GM18519 (cell line): ENCODE data around the gene IKZF3.
"Not testable (repeated sequence)": the region's sequence is repeated elsewhere in the genome, so short reads cannot be mapped to it uniquely, and the experiment has no call there.

Experiments
- ATAC-seq: cut with Tn5 transposase; IDR thresholded peaks from one replicate; pipeline ENCODE4 v1.9.1; 2021; ENCODE audit warnings: mild to moderate bottlenecking, moderate library complexity; ENCODE audit not compliant: unreplicated experiment, low FRiP score

The IKZF3 gene

DNA sequence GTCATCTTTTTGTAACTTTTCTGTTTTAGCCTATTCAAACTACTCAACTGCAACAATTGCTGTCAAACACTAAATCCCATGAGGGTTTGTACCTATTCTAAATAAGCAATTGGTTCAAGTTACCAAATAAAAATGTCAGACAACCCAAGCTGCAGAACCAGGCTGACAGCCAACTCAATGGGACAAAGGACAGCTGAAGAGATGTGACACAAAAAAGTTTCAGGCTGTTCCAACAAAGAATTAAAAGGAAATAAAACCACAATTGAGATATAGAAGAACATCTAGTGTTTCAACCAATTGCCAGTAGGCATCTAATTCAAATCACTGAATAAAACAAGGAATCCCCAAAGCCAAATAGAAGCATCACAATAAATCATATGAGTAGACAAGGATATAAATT lies 77.1 kb downstream of the IKZF3 start:
- ATAC-seq: no peak

GRCh38 chr17:39782980-39783379 lies 81.1 kb downstream of the IKZF3 start:
- no peak for ATAC-seq

DNA sequence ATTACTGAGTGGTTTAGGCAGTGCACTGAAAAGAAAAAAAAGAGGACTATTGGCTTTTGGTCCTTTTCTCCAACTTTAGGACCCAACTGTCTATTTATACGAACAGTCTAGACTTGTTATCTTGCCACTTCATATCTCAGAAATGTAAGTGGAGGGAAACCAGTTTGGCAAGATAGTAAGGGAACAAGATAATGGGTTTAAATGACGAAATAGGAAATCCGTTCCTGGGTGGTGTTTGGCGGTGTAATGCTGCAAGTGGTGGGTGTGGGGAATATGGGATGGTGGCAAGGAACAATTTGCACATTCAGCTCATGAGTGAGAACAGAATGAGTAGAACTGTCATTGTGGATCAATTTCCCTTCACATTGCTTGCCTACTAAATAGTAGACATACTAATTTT lies 81.6 kb downstream of the IKZF3 start:
- no peak for ATAC-seq

GRCh38 chr17:39781861-39782213 lies 82.3 kb downstream of the IKZF3 start:
- no peak for ATAC-seq

DNA sequence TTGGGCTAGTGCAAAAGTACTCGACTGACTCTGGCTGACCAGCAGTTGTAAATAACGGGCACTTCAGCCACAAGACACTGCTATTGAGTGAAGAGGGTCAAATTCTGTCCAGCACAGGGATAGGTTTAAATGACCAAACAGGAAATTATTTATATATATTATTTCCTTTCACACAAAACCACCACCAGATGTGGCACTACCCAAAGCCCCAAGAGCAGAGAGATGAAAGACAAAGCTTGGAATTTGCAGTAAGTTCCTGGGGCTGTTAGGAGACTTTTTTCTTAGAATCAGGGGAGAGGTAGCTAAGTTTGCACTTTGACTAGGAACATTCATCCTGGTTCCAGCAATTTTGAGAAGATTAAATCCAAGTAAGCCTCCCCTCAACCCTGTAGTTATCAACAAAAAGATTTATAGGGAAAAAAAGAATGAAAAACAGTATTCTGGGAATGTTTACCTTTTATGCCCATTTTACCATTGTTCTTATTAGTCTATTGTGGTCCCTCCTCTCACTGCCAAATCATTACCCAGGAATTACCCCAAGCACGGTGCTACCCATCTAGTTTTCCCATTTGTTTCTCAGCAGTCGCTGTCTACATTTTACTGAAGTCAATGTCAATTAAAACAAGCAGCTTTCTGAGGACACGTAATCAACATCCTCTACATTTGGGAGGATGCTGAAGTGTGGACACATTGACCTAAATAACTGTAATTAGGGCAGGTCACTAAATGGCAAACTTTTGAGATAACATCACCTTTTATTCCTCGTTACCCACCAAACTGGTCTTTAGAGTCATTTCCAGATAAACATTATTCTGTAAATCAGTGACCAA lies 82.9 kb downstream of the IKZF3 start:
- ATAC-seq: no peak

DNA sequence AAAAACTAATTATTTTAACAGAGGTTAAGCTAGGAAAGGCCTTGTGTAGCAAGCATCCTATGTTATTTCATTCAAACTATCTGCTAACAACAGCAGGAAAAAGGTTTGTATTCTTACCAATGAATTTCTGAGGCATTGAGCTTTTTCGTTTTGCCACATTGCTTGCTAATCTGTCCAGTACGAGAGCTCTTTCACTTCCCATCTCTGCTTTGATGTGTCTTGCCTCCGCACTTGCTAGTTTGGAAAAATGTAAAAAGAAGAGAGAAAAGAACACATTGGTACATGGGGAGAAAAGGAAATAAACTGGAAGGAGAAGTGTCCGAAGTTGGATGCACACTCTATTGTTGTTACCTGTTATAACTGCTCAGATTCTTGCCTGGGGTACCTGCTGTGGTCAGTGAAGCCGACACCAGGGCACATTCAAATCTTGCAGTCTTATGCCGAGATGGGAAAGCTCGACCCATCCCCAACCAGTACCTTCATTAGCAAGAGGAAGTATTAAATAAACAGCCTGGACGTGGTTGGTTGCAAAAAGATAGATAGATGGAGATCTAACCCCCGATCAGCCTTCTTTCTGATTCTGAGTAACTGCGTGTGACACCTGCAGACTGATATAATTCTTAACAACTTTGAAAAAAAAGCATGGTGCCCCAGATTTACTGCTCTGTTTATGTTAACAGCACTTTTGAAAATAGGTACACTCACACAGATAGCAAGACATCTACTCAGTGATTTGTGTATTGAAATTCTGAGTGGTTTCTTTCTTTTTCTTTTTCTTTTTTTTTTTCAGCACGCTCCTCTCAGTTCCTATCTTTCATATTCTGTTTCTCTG lies 86.4 kb downstream of the IKZF3 start:
- ATAC-seq: peak; percentile 48

DNA sequence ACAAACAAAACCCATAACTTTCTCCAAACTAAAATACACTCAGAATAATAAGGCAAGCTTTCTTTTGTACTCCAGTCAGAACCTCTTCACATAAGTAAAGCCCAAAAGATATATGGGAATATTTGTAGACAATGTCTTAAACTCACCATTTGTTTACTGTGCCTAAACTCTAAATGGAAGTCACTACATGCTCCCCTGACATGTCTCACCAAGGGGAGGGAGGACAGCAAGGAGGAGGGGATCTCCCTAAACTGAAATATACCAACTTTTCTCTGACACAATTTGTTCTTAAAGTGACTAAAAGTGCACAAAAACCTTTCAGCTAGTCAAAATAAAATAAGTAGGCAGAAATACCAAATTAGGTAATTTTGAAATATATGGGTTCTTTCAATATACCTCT lies 87.9 kb downstream of the IKZF3 start:
- no peak for ATAC-seq

- no peak for ATAC-seq
Observed at GRCh38 chr17:39775031-39775430, 89.1 kb downstream of the IKZF3 start.

DNA sequence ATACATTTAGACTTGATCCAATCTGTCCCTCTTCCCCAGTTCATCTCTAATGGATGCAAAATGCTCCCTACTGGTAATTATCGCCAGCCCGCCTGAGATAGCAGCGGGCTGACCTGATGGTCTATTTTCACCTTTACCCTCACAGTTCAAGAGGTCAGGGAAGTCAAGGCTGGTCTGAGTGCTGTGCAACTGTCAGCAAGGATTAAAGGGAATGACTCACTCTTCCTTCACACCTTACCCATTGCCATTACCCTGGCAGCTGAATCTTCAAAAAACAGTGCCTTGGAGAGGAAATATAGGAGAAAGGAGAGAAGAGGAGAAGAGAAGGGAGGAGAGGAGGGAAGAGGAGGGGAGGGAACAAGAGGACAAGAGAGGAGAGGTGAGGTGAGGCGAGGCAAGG lies 90.1 kb downstream of the IKZF3 start:
- no peak for ATAC-seq

- ATAC-seq: no peak
Observed at GRCh38 chr17:39772987-39773934, 90.9 kb downstream of the IKZF3 start.

GRCh38 chr17:39772415-39772814 lies 91.7 kb downstream of the IKZF3 start:
- ATAC-seq: no peak

DNA sequence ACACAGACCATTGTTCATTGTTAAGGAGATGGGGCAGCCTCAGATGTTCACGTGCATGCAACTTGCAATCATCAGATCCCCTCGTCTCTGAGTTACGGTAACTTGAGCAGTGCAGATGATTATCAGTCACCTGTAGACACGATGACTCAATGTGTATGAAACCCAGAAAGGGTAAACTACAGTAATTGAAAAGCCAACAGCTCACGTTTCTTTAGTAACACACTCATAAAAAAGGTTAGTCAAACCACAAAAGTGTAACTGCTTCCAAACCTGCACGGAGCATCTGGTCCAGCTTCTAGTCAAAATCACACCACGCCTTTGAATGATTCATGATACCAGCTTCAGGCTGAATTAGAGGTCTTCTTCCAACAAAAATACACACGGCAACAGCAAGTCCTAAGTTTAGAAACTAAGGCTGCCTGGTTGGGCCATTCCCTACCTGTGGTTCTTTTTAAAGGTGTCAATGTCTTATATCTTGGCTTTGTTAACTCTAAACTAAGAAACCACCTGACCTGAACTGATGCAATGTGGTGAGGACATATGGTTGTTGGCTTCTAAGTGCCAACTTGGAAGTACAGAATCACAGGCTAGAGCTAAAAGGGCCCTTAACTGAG lies 94.0 kb downstream of the IKZF3 start:
- ATAC-seq: peak; percentile 36

DNA sequence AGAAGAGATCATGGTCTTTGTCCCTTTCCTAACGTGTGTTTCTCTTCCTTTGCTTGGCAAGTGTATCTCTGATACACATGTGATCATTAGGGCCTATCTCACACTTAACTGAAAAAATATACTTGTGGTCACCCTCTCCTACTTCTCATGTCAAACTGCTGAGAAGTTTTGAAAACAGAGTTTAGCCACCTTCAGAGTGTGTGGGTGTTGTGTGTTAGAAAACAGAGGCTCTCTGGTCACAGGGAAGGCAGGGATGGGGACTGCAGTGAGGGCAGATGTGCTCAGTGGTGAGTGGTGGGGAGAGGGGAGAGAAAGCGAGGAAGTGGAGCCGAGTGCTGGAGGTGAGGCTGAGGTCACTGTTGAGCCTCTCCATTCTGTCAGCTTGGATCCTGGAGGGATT lies 97.0 kb downstream of the IKZF3 start:
- ATAC-seq: no peak

GRCh38 chr17:39765766-39766165 lies 98.3 kb downstream of the IKZF3 start:
- no peak for ATAC-seq

GRCh38 chr17:39765175-39765574 lies 98.9 kb downstream of the IKZF3 start:
- ATAC-seq: no peak

DNA sequence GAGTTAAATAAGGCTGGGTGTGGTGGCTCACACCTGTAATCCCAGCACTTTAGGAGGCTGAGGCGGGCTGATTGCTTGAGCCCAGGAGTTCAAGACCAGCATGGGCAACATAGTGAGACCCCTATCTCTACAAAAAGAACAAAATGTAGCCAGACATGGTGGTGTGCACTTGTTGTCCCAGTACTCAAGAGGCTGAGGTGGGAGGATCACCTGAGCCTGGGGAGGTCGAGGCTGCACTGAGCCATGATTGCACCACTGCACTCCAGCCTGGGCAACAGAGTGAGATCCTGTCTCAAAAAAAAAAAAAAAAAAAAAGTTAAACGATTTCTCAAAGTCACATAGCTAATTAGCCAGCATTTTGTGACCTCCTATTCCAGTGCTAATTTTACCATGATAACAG lies 99.9 kb downstream of the IKZF3 start:
- not testable (repeated sequence) for ATAC-seq

GRCh38 chr17:39763051-39763820 lies 100.9 kb downstream of the IKZF3 start:
- no peak for ATAC-seq

DNA sequence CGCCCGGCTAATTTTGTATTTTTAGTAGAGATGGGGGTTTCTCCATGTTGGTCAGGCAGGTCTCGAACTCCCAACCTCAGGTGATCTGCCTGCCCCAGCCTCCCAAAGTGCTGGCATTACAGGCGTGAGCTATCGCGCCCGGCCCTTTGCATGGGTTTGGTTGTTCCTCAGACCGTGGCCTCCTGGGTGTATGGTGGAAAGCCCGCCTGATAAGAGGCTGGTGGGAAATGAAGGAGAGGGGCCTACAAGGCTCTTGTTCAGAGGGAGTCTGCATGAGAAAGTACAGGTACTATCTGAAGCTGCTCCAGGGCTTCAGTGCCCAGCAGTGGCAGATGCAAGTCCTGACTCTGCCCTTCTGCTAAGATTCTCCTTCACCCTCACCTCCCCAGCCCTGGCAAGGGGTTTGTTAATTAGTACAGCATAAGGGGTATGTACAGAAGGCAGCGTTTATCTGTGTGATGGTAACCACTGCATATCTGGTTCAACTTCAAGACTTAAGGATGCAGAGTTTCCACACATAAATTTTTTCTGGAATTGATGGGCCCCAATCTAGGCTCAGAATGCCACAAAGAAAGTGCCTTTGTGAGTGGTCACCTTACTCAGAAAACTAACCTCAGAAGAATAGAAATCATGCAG lies 102.1 kb downstream of the IKZF3 start:
- no peak for ATAC-seq

DNA sequence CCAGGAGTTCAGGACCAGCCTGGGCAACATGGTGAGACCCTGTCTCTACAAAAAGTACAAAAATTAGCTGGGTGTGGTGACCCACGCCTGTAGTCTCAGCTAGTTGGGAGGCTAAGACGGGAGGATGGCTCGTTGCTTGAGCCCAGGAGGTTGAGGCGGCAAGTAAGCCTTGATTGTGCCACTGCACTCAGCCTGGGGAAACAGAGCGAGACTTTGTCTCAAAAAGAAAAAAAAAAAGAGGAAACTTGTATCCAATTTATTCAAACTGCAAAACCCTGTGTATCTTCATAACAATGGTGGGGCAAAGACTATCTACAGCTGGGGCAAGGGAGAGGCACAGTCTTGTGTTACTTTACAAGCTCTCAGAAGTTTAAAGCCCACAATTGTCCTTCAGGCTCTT lies 104.9 kb downstream of the IKZF3 start:
- no peak for ATAC-seq
